ENCODE results near the gene UMODL1. TPM values are rescaled to one million over a fixed set of nuclear protein-coding genes. Genes with fewer than 3 reads are reported as not detected.

UMODL1 gene
- total and polyA plus RNA-seq, 2 donors (not counting 3 experiments of a cell fraction or from before 2014, with no cell fraction given), result not detected

- peaks cover 5% of the 10 kb centered on the region for H3K4me1 ChIP-seq (ENCODE audit: control insufficient read depth, extremely low read depth, insufficient read depth, low read length)
- H3K9ac ChIP-seq (replicated peaks; ENCODE audit: extremely low read depth, insufficient read depth, low read length), result no peak overlapping the region
- no peak for TF ChIP-seq POLR2AphosphoS5 (IDR thresholded peaks at IDR 0.05; ENCODE audit: insufficient read depth, low read depth, low read length)
- TF ChIP-seq FOS (IDR thresholded peaks at IDR 0.05; ENCODE audit: borderline replicate concordance, insufficient read depth, low read length), result no peak
- TF ChIP-seq GATA2 (IDR thresholded peaks at IDR 0.05; ENCODE audit: insufficient read depth, insufficient read length, low read depth, low read length), result no peak
- no peak for TF ChIP-seq POLR2A (IDR thresholded peaks at IDR 0.05; ENCODE audit: low read depth, low read length)
- TF ChIP-seq CTCF (IDR thresholded peaks at IDR 0.05; ENCODE audit: extremely low read depth in 1 of 2, insufficient read depth in 1 of 2, low read depth in 1 of 2, low read length in 2 of 2), result no peak
- TF ChIP-seq, protein P1, sequence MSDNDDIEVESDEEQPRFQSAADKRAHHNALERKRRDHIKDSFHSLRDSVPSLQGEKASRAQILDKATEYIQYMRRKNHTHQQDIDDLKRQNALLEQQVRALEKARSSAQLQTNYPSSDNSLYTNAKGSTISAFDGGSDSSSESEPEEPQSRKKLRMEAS (IDR thresholded peaks at IDR 0.05; ENCODE audit: insufficient read depth, insufficient read length), result no peak
- no peak for TF ChIP-seq MYC (IDR thresholded peaks at IDR 0.05; ENCODE audit: low read depth, low read length)
- no peak for TF ChIP-seq JUN (IDR thresholded peaks at IDR 0.05; ENCODE audit: borderline replicate concordance, insufficient read depth, insufficient read length, low read depth)
- no peak for TF ChIP-seq EZH2 (IDR thresholded peaks at IDR 0.05; ENCODE audit: borderline replicate concordance, low read depth, low read length, severe bottlenecking)
- FAIRE-seq (no peak), DNase-seq (ENCODE audit: low read depth, low spot score) (no peak)
- no peak overlapping the region for H2AFZ ChIP-seq (ENCODE audit: low read depth, low read length)
- no peak overlapping the region for H3K4me3 ChIP-seq (replicated peaks in 1 of 3; ENCODE audit: insufficient read depth in 1 of 3, low read depth in 1 of 3, low read length in 3 of 3)
- dilution Hi-C loops (cut with MboI; ENCODE audit: extremely low pct_ligation_motif_present, low sequenced_read_pairs), result no loop called here
- H4K20me1 ChIP-seq (replicated peaks; ENCODE audit: control insufficient read depth, extremely low read depth, insufficient read depth, low read length), result no peaks in the 10 kb centered on the region
- ChIA-PET POLR2A (no interaction called here), CTCF (interaction anchor here (1.2 kb wide), 1 partner anchor 89 kb away, joined by 3 read pairs; no protein-coding TSS in a partner anchor)
- BruUV-seq (replicated peaks), result no TSS peak
- intact Hi-C loops (cut with micrococcal nuclease), result no loop called here
- H3K9me3 ChIP-seq (replicated peaks; ENCODE audit: control insufficient read depth, insufficient read depth, low read length), result no peaks in the 10 kb centered on the region
- no peaks in the 10 kb centered on the region for H3K36me3 ChIP-seq (ENCODE audit: control insufficient read depth in 2 of 2, extremely low read depth in 1 of 2, insufficient read depth in 2 of 2, low read length in 2 of 2)
- no peak overlapping the region for H3K4me2 ChIP-seq (ENCODE audit: insufficient read depth, low read length)
- no peaks in the 10 kb centered on the region for H3K9me1 ChIP-seq (replicated peaks; ENCODE audit: control insufficient read depth, extremely low read depth, insufficient read depth, low read length)
- no peak overlapping the region for H3K27ac ChIP-seq (ENCODE audit: insufficient read depth, low read depth, low read length)
- H3K79me2 ChIP-seq (ENCODE audit: control insufficient read depth, insufficient read depth, low read length), result no peaks in the 10 kb centered on the region
- peaks cover 0 to 5% of the 10 kb centered on the region in 2 experiments for H3K27me3 ChIP-seq (ENCODE audit: control insufficient read depth in 2 of 2, insufficient read depth in 2 of 2, low read length in 2 of 2)
Measured at GRCh38 chr21:42027822-42028765, 43.0 kb upstream of the UMODL1 start.

All from endothelial cell of umbilical vein (primary cell).